ENCODE measurements around the gene MED16. TPM values are rescaled to one million over a fixed set of nuclear protein-coding genes. Genes with fewer than 3 reads are reported as not detected.

The MED16 gene
- total and polyA plus RNA-seq, 2 of the 4 experiments (the other 2 are of a cell fraction): 8.1 to 40.2 TPM

DNA sequence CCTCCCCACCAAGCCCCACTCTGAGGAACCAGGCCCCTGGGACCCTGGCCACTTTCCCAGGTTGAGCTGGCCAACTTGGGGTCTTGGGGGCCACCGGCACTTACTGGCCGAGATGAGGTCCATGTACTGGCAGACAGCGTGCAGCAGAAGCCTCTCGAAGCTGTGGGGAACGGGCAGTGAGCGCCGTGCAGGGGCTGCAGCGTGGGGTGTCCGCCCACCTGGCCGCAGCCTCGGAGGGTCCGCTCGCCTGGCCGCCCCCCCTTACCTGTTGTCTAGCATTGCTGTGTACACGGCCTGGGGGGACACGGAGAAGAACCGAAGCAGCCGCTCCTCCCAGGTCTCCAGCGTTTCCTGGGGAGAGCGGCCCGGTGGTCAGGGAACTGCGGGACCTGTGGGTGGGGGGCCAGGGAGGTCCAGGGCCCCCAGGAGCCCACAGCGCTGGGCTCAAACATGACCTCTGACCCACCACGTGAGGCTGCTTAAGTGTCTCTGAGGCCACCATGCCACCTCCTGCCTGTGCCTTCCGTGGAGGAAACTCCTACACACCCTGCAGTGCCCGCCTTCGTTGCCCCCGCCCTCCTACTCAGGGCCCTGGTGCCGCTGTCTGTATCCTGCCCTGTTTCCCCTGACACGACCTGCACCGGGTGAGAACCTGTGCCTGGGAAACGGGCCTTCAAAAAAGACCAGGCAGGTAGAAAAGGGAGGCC, 6.5 kb upstream of the MED16 start:
- in situ Hi-C loops (cut with MboI; ENCODE audit: low sequenced_read_pairs): no loop called here
- H3K9ac ChIP-seq (ENCODE audit: low read depth, low read length): no peak overlapping the region
- no peak overlapping the region for H2BK20ac ChIP-seq (ENCODE audit: low read depth, low read length)
- H2AFZ ChIP-seq (replicated peaks; ENCODE audit: low read length, poor library complexity): no peak overlapping the region
- H2BK5ac ChIP-seq (ENCODE audit: low read depth, low read length, poor library complexity, severe bottlenecking): no peak overlapping the region
- no peak overlapping the region for H3K4ac ChIP-seq (ENCODE audit: low read depth, low read length)
- no peak overlapping the region for H3K18ac ChIP-seq (ENCODE audit: low read depth, low read length)
- peaks cover 44% of the 10 kb centered on the region for H4K20me1 ChIP-seq (ENCODE audit: insufficient read depth, low read length)
- peaks cover 6 to 34% of the 10 kb centered on the region in 2 experiments; a peak in 3 of 4 replicates for H3K79me1 ChIP-seq (ENCODE audit: low read depth in 1 of 2, low read length in 2 of 2)
- H2BK15ac ChIP-seq (ENCODE audit: low read depth, low read length): no peak overlapping the region
- peaks cover 2% of the 10 kb centered on the region; the same call in 1 of the 2 replicates for H3K4me1 ChIP-seq (ENCODE audit: control insufficient read depth, insufficient read depth, low read length)
- H3K4me3 ChIP-seq (ENCODE audit: insufficient read depth, low read depth, low read length): no peak overlapping the region
- H2AK9ac ChIP-seq (replicated peaks; ENCODE audit: low read depth, low read length, poor library complexity): no peak overlapping the region
- no peak for ATAC-seq (ENCODE audit: low read depth)
- H3K27me3 ChIP-seq (ENCODE audit: control insufficient read depth, insufficient read depth, low read length): no peaks in the 10 kb centered on the region
- CTCF ChIA-PET: interaction anchor here (0.5 kb wide), 1 partner anchor 129 kb away, joined by 4 read pairs; no protein-coding TSS in a partner anchor
- H4K8ac ChIP-seq (ENCODE audit: low read depth in 2 of 2, low read length in 2 of 2): no peak overlapping the region
- BruUV-seq (replicated peaks): no TSS peak
- no peak overlapping the region for H3K14ac ChIP-seq (replicated peaks; ENCODE audit: low read depth, low read length)
- POLR2A ChIA-PET (ENCODE audit: unreplicated experiment): no interaction called here
- no peak overlapping the region for H4K5ac ChIP-seq (ENCODE audit: low read depth, low read length)
- peaks cover 27% of the 10 kb centered on the region; the same call in 1 of the 2 replicates for H3K36me3 ChIP-seq (ENCODE audit: control insufficient read depth, insufficient read depth, low read length)
- H3K27ac ChIP-seq (ENCODE audit: insufficient read depth, low read length): no peak overlapping the region
- no peak overlapping the region for H4K91ac ChIP-seq (ENCODE audit: insufficient read depth, low read depth, low read length)
- no peak overlapping the region for H2AK5ac ChIP-seq (ENCODE audit: low read depth, low read length)
- H3K9me3 ChIP-seq (ENCODE audit: control insufficient read depth, insufficient read depth, low read length): no peaks in the 10 kb centered on the region
- no peak overlapping the region for H3K23ac ChIP-seq (ENCODE audit: low read depth, low read length)
- intact Hi-C loops (cut with micrococcal nuclease): no loop called here
- dilution Hi-C loops (cut with HindIII; ENCODE audit: low sequenced_read_pairs, unreplicated experiment): no loop called here
- H3K4me2 ChIP-seq (ENCODE audit: low read depth, low read length): no peak overlapping the region
- WGBS, 2 experiments (ENCODE audit: extremely low coverage in 2 of 2, insufficient read length in 1 of 2): 80% methylated on average over 5 of the region's 32 CpGs; no CpG with 5 or more reads in 1 of the 2 experiments
- H3K56ac ChIP-seq (ENCODE audit: extremely low read depth, insufficient read depth, low read length): no peak overlapping the region
- no peak for DNase-seq
- H3K9me1 ChIP-seq (ENCODE audit: insufficient read depth, low read length): peaks cover 6% of the 10 kb centered on the region
- H2BK120ac ChIP-seq (ENCODE audit: low read depth, low read length): no peak overlapping the region
- TF ChIP-seq POLR2A (IDR thresholded peaks at IDR 0.05; ENCODE audit: low read depth, low read length): no peak
- TF ChIP-seq MXI1 (IDR thresholded peaks at IDR 0.05; ENCODE audit: borderline replicate concordance, low read depth, low read length): no peak
- no peak for TF ChIP-seq NFE2L2 (IDR thresholded peaks at IDR 0.05; ENCODE audit: low read depth, low read length)
- TF ChIP-seq MAFK (IDR thresholded peaks at IDR 0.05; ENCODE audit: low read depth, low read length): no peak
- TF ChIP-seq CHD1 (IDR thresholded peaks at IDR 0.05; ENCODE audit: low read depth, low read length): no peak
- TF ChIP-seq BHLHE40 (IDR thresholded peaks at IDR 0.05; ENCODE audit: low read depth, low read length): no peak
- TF ChIP-seq MAZ (IDR thresholded peaks at IDR 0.05; ENCODE audit: borderline replicate concordance, low read depth, low read length): no peak
- no peak for TF ChIP-seq RAD21 (IDR thresholded peaks at IDR 0.05; ENCODE audit: low read length)

All from IMR-90 (cell line).